ENCODE measurements around the gene ELF2. TPM values are rescaled to one million over a fixed set of nuclear protein-coding genes. Genes with fewer than 3 reads are reported as not detected.
"Not testable (repeated sequence)": the region's sequence is repeated elsewhere in the genome, so short reads cannot be mapped to it uniquely, and the experiment has no call there.

Gene ELF2
- total RNA-seq, 1 experiment from 2014 or later = 21.9 TPM

- TF ChIP-seq TCF7L2 (IDR thresholded peaks at IDR 0.05; ENCODE audit: low read depth, low read length) (no peak), CTCF (IDR thresholded peaks at IDR 0.05) (no peak), SIN3A (IDR thresholded peaks at IDR 0.05; ENCODE audit: borderline replicate concordance, insufficient read depth, low read depth, low read length) (no peak), REST (IDR thresholded peaks at IDR 0.05; ENCODE audit: insufficient read depth in 1 of 2, low read depth in 2 of 2, low read length in 1 of 2) (no peak), POLR2AphosphoS5 (IDR thresholded peaks at IDR 0.05; ENCODE audit: low read depth, low read length) (no peak)
- intact Hi-C loops (cut with micrococcal nuclease; ENCODE audit: unreplicated experiment) = loop anchor here (10.0 kb wide), 1 partner anchor 55 kb away; no protein-coding TSS in a partner anchor
- no peak for DNase-seq (ENCODE audit: low read depth, low spot score)
- H3K9me3 ChIP-seq (ENCODE audit: control insufficient read depth, insufficient read depth, low read depth, low read length) = no peaks in the 10 kb centered on the region
- POLR2A ChIA-PET = interaction anchor here (0.6 to 0.7 kb wide), 5 partner anchors 55 to 1554 kb away, joined by 3 to 7 read pairs (median 4); no protein-coding TSS in a partner anchor
- in situ Hi-C loops (cut with HindIII; ENCODE audit: low pct_unique_long_range_greater_than_20kb, low sequenced_read_pairs) = no loop called here
- no peaks in the 10 kb centered on the region for H3K27me3 ChIP-seq (ENCODE audit: control insufficient read depth, insufficient read depth, low read length)
- CTCF ChIA-PET = no interaction called here
- no peak overlapping the region for H3K4me3 ChIP-seq (ENCODE audit: low read depth in 2 of 2, low read length in 2 of 2)
- no TSS peak for BruUV-seq (replicated peaks)
- no peak for ATAC-seq
- no peak overlapping the region for H3K27ac ChIP-seq (ENCODE audit: low read length)
- H3K4me1 ChIP-seq (ENCODE audit: control insufficient read depth, insufficient read depth, low read length) = no peaks in the 10 kb centered on the region
- H3K36me3 ChIP-seq (ENCODE audit: control insufficient read depth, insufficient read depth, low read length) = no peaks in the 10 kb centered on the region
These were observed 42.5 kb upstream of the ELF2 start for GRCh38 chr4:139219450-139220055.

GRCh38 chr4:139214039-139214534, 37.1 kb upstream of the ELF2 start:
- POLR2A ChIA-PET = no interaction called here
- intact Hi-C loops (cut with micrococcal nuclease; ENCODE audit: unreplicated experiment) (no loop called here), in situ Hi-C loops (cut with HindIII; ENCODE audit: low pct_unique_long_range_greater_than_20kb, low sequenced_read_pairs) (no loop called here)
- BruUV-seq (replicated peaks) = no TSS peak
- Histone ChIP-seq H3K4me3 (ENCODE audit: low read depth in 2 of 2, low read length in 2 of 2) (no peak overlapping the region), H3K4me1 (ENCODE audit: control insufficient read depth, insufficient read depth, low read length) (no peaks in the 10 kb centered on the region), H3K36me3 (ENCODE audit: control insufficient read depth, insufficient read depth, low read length) (no peaks in the 10 kb centered on the region), H3K27ac (ENCODE audit: low read length) (no peak overlapping the region), H3K27me3 (ENCODE audit: control insufficient read depth, insufficient read depth, low read length) (no peaks in the 10 kb centered on the region), H3K9me3 (ENCODE audit: control insufficient read depth, insufficient read depth, low read depth, low read length) (no peaks in the 10 kb centered on the region)
- TF ChIP-seq REST (IDR thresholded peaks at IDR 0.05; ENCODE audit: insufficient read depth in 1 of 2, low read depth in 2 of 2, low read length in 1 of 2) = no peak
- TF ChIP-seq POLR2AphosphoS5 (IDR thresholded peaks at IDR 0.05; ENCODE audit: low read depth, low read length) = no peak
- TF ChIP-seq SIN3A (IDR thresholded peaks at IDR 0.05; ENCODE audit: borderline replicate concordance, insufficient read depth, low read depth, low read length) = no peak
- TF ChIP-seq CTCF (IDR thresholded peaks at IDR 0.05) = no peak
- TF ChIP-seq TCF7L2 (IDR thresholded peaks at IDR 0.05; ENCODE audit: low read depth, low read length) = no peak
- DNase-seq (ENCODE audit: low read depth, low spot score) (no peak), ATAC-seq (no peak)
- CTCF ChIA-PET = no interaction called here

- H3K4me3 ChIP-seq (ENCODE audit: low read depth in 2 of 2, low read length in 2 of 2); H3K4me1 ChIP-seq (ENCODE audit: control insufficient read depth, insufficient read depth, low read length); H3K36me3 ChIP-seq (ENCODE audit: control insufficient read depth, insufficient read depth, low read length); in situ Hi-C loops (cut with HindIII; ENCODE audit: low pct_unique_long_range_greater_than_20kb, low sequenced_read_pairs); H3K27ac ChIP-seq (ENCODE audit: low read length); CTCF ChIA-PET; intact Hi-C loops (cut with micrococcal nuclease; ENCODE audit: unreplicated experiment); BruUV-seq (replicated peaks); DNase-seq (ENCODE audit: low read depth, low spot score); H3K27me3 ChIP-seq (ENCODE audit: control insufficient read depth, insufficient read depth, low read length); ATAC-seq; POLR2A ChIA-PET; H3K9me3 ChIP-seq (ENCODE audit: control insufficient read depth, insufficient read depth, low read depth, low read length): not testable (repeated sequence)
These were observed 36.6 kb upstream of the ELF2 start for GRCh38 chr4:139213633-139214032.

Data from Panc1 (cell line).